HFFc6 (cell line): ENCODE data around the gene SNTG2. TPM values are rescaled to one million over a fixed set of nuclear protein-coding genes. Genes with fewer than 3 reads are reported as not detected.

Experiments used
- DNase-seq: peaks from one replicate; pipeline ENCODE4 v3.0.0-alpha.2; 2018
- H3K27ac Mint-ChIP-seq: 2 replicates; pipeline ENCODE4 v1.8.0; 2020; ENCODE audit warnings: mild to moderate bottlenecking, mixed read lengths
- H3K27me3 Mint-ChIP-seq: 2 replicates; pipeline ENCODE4 v1.8.0; 2021; ENCODE audit warnings: mild to moderate bottlenecking, moderate library complexity, mixed read lengths; ENCODE audit not compliant: insufficient read depth
- H3K36me3 Mint-ChIP-seq: 2 replicates; pipeline ENCODE4 v1.8.0; 2021; ENCODE audit warnings: low read depth, mixed read lengths
- H3K4me1 Mint-ChIP-seq: 2 replicates; pipeline ENCODE4 v1.8.0; 2020; ENCODE audit warnings: low read depth, mixed read lengths
- H3K4me3 Mint-ChIP-seq: 2 replicates; pipeline ENCODE4 v1.8.0; 2020; ENCODE audit warnings: mild to moderate bottlenecking, moderate library complexity, mixed read lengths
- H3K9me3 Mint-ChIP-seq: 2 replicates; pipeline ENCODE4 v1.8.0; 2020; ENCODE audit warnings: mild to moderate bottlenecking, mixed read lengths
- total RNA-seq, 6 experiments: library from RNA; stranded (reverse); fragmentation: NEBNext Ultra II Directional; extraction: Animal tissue kit (Norgen Biotek cat#: 25700); gene quantifications; 2 replicates in 1 of 6; 3 replicates in 5 of 6; pipeline ENCODE4 v1.2.3, GENCODE V29; 2021
- TF ChIP-seq, protein P1 (sequence below): fragments of 200-600 bp; sonication (generic); IDR thresholded peaks from 2 replicates; pipeline ENCODE4 v1.5.0; 2021; ENCODE audit warnings: antibody characterized with exemption, mild to moderate bottlenecking

SNTG2 gene
- total RNA-seq, 6 experiments from 2014 or later: not detected

DNA sequence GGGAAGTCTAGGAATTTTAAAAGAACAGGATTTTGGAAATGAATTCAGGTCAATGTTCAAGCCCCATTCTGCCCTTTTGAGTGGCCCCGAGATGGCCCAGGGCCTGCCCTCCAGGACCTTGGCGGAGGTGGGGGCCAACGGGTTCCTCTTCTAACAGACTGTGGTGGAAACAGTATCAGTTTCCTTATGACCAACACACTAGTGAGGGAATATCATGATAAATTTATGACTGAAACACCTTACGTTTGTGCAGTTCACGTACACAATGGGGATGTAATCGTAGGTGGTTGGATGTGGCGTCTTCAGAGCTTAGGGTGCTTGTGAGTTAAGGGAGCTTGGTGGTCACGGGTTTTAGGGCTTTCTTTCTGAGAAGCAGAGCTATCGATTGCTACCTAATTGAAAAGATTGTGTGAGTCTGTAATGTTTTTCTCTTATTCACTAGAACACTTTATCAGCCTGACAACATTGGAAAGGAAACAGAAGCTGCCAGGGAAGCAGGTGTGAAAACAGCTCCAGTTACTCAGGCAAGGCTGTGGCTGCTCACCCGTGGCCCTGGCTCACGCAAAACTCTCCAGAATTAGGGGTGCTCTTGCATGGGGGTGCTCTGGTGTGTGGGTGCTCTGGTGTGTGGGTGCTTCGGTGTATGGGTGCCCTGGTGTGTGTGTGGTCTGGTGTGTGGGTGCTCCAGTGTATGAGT, 165.3 kb downstream of the SNTG2 start:
- H3K27ac Mint-ChIP-seq: no peak overlapping the region
- 0 out of 2 replicates have a peak, but pooled peaks cover 5% of the 10 kb centered on the region for H3K36me3 Mint-ChIP-seq
- no peak for DNase-seq
- H3K4me1 Mint-ChIP-seq: no peaks in the 10 kb centered on the region
- no peak overlapping the region for H3K4me3 Mint-ChIP-seq
- H3K27me3 Mint-ChIP-seq: 0 out of 2 replicates have a peak, but pooled peaks cover 3% of the 10 kb centered on the region
- peaks cover 26% of the 10 kb centered on the region; the same call in 1 of the 2 replicates for H3K9me3 Mint-ChIP-seq
- TF ChIP-seq, protein P1, sequence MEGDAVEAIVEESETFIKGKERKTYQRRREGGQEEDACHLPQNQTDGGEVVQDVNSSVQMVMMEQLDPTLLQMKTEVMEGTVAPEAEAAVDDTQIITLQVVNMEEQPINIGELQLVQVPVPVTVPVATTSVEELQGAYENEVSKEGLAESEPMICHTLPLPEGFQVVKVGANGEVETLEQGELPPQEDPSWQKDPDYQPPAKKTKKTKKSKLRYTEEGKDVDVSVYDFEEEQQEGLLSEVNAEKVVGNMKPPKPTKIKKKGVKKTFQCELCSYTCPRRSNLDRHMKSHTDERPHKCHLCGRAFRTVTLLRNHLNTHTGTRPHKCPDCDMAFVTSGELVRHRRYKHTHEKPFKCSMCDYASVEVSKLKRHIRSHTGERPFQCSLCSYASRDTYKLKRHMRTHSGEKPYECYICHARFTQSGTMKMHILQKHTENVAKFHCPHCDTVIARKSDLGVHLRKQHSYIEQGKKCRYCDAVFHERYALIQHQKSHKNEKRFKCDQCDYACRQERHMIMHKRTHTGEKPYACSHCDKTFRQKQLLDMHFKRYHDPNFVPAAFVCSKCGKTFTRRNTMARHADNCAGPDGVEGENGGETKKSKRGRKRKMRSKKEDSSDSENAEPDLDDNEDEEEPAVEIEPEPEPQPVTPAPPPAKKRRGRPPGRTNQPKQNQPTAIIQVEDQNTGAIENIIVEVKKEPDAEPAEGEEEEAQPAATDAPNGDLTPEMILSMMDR: no peak

DNA sequence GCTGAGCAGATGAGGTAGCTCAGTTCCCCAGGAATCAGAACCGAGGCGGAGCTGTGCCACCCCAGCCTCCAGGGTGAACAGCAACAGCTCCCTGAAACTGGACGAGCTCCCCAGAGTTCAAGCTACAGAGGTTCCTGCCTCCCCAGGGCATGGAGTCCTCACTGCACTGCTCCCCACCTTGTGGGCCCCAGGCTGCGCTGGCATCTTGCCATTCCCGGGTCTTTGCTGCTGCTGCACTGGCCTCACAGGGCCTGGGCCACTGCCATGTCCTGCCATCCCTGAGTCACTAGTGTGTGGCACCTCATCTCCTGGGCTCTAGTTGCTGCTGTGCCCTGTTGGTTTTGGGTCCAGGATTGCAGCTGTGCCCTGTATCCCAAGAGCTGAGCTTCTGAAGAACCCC, 166.9 kb downstream of the SNTG2 start:
- Mint-ChIP-seq H3K4me3 (no peak overlapping the region), H3K4me1 (no peaks in the 10 kb centered on the region), H3K27me3 (no peaks in the 10 kb centered on the region; the same call in 1 of the 2 replicates), H3K27ac (no peak overlapping the region), H3K9me3 (peaks cover 26% of the 10 kb centered on the region; the same call in 1 of the 2 replicates), H3K36me3 (0 out of 2 replicates have a peak, but pooled peaks cover 5% of the 10 kb centered on the region)
- DNase-seq: no peak
- TF ChIP-seq, protein P1: no peak

DNA sequence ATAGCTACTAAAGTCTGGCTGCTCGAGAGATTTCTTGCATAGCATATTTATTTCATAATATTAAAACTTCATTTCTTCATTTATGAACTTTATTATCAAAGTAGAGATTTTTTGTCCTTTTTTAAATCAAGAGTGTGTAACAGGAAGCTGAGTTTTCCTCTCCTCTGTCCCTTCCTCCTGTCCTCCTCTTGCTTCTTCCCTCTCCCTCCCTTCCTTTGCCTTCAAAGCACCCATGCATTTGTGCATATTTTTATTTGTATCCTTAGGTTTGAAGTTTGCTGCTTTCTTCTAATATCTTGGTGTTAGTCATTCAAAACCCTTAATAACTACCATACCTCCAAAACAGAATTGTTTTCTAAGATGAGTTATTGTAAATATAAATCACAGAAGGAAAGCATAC, 174.6 kb downstream of the SNTG2 start:
- Mint-ChIP-seq H3K27me3 (no peaks in the 10 kb centered on the region; the same call in 1 of the 2 replicates), H3K27ac (no peak overlapping the region), H3K4me1 (peaks cover 4% of the 10 kb centered on the region; the same call in 1 of the 2 replicates), H3K36me3 (no peaks in the 10 kb centered on the region), H3K4me3 (no peak overlapping the region), H3K9me3 (no peaks in the 10 kb centered on the region)
- TF ChIP-seq, protein P1: no peak
- DNase-seq: no peak

DNA sequence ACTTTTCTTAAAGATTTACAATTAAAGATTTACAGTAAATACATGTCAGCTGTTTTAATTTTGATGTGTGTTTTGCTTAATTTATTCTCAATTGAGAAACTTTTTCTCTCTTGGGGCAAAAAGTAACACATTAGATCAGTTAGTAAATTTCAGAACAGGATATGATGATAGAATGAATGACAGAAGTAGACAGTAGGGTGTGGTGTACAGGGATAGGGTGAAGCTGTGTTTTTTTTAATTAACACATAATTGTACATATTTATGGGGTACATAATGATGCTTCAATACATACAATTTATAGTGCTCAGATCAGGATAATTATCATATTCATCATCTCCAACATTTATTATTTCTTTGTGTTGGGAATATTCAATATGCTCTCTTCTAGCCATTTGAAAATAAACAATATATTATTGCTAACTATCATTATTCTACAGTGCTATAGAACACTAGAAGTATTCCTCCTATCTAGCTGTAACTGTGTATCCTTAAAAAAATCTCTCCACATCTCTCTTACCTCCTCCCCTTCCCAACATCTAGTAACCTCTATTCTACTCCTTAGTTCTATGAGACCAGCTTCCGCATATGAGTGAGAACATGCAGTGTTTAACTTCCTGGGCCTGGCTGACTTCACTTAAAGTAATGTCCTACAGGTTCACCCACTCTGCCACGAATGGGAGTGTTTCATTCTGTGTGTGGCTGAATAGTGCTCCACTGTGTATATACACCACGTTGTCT, 175.2 kb downstream of the SNTG2 start:
- H3K27me3 Mint-ChIP-seq: no peaks in the 10 kb centered on the region; the same call in 1 of the 2 replicates
- H3K4me1 Mint-ChIP-seq: peaks cover 4% of the 10 kb centered on the region; the same call in 1 of the 2 replicates
- no peaks in the 10 kb centered on the region for H3K36me3 Mint-ChIP-seq
- H3K4me3 Mint-ChIP-seq: no peak overlapping the region
- H3K9me3 Mint-ChIP-seq: no peaks in the 10 kb centered on the region
- no peak overlapping the region for H3K27ac Mint-ChIP-seq
- TF ChIP-seq, protein P1: no peak
- DNase-seq: no peak

DNA sequence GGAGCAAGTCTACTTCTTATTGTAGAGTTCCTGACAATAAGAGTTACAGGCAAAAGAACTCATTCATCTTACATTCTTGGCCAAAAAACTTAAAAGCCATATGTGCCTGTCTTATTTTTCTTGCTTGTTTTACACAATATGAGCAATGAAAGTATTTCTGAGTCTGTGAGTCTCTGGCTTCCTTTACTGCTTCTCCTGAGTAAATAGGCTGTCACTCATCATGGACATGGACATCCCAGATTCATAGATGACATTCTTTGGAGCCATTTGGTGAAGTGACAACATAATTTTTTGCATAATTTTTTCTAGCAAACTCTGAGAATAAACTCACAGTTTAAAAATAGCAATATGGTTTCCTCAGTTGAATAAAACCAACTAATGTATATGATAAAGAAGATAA, 179.3 kb downstream of the SNTG2 start:
- Mint-ChIP-seq H3K36me3 (no peaks in the 10 kb centered on the region), H3K27me3 (0 out of 2 replicates have a peak, but pooled peaks cover 4% of the 10 kb centered on the region), H3K9me3 (peaks cover 5% of the 10 kb centered on the region; the same call in 1 of the 2 replicates), H3K27ac (no peak overlapping the region), H3K4me3 (no peak overlapping the region), H3K4me1 (peaks cover 4% of the 10 kb centered on the region; the same call in 1 of the 2 replicates)
- DNase-seq: no peak
- TF ChIP-seq, protein P1: no peak
